ENCODE measurements around the gene SPATA13.

GRCh38 chr13:24184882-24185281, 24.4 kb downstream of the SPATA13 start:
- no peak for TF ChIP-seq POLR2A (IDR thresholded peaks at IDR 0.05; ENCODE audit: low read depth, low read length)
- no peak for TF ChIP-seq CTCF (IDR thresholded peaks at IDR 0.05; ENCODE audit: extremely low read depth in 1 of 2, insufficient read depth in 1 of 2, low read depth in 1 of 2, low read length in 2 of 2)
- no peak for TF ChIP-seq MYC (IDR thresholded peaks at IDR 0.05; ENCODE audit: low read depth, low read length)
- TF ChIP-seq POLR2AphosphoS5 (IDR thresholded peaks at IDR 0.05; ENCODE audit: insufficient read depth, low read depth, low read length) = no peak
- TF ChIP-seq EZH2 (IDR thresholded peaks at IDR 0.05; ENCODE audit: borderline replicate concordance, low read depth, low read length, severe bottlenecking) = no peak
- TF ChIP-seq JUN (IDR thresholded peaks at IDR 0.05; ENCODE audit: borderline replicate concordance, insufficient read depth, insufficient read length, low read depth) = no peak
- TF ChIP-seq FOS (IDR thresholded peaks at IDR 0.05; ENCODE audit: borderline replicate concordance, insufficient read depth, low read length) = no peak

Measured in endothelial cell of umbilical vein (primary cell).